ENCODE results near the gene SLC16A12.

DNA sequence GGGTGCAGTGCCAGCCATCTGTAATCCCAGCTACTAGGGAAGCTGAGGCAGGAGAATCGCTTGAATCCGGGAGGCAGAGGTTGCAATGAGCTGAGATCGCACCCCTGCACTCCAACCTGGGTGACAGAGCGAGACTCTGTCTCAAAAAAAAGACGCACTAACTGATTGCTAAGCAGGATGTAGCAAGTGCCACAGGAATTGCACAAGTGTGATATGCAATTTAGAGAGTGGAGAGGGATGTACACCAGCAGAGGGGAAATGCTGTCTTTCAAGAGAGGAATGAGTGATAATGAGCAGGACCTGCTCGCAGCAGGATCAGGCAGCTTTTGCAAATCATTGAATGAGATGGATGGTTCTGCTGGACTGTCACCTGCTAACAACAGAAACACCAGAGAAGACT is 13.3 kb upstream of the SLC16A12 start:
- TF ChIP-seq, protein P1, sequence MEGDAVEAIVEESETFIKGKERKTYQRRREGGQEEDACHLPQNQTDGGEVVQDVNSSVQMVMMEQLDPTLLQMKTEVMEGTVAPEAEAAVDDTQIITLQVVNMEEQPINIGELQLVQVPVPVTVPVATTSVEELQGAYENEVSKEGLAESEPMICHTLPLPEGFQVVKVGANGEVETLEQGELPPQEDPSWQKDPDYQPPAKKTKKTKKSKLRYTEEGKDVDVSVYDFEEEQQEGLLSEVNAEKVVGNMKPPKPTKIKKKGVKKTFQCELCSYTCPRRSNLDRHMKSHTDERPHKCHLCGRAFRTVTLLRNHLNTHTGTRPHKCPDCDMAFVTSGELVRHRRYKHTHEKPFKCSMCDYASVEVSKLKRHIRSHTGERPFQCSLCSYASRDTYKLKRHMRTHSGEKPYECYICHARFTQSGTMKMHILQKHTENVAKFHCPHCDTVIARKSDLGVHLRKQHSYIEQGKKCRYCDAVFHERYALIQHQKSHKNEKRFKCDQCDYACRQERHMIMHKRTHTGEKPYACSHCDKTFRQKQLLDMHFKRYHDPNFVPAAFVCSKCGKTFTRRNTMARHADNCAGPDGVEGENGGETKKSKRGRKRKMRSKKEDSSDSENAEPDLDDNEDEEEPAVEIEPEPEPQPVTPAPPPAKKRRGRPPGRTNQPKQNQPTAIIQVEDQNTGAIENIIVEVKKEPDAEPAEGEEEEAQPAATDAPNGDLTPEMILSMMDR (IDR thresholded peaks at IDR 0.05): no peak
- no peak for TF ChIP-seq POLR2A (IDR thresholded peaks at IDR 0.05)
